ENCODE data around the gene DEXI. TPM values are rescaled to one million over a fixed set of nuclear protein-coding genes. Genes with fewer than 3 reads are reported as not detected.

The DEXI gene
- total and polyA plus RNA-seq, 9 of the 15 experiments (the other 6 are each of a cell fraction or from before 2014, with no cell fraction given): 2.9 to 40.1 (median 22.0) TPM

- ChIA-PET POLR2A (interaction anchor here (0.7 to 0.8 kb wide), 2 partner anchors 72 to 467 kb away, joined by 3 read pairs; no protein-coding TSS in a partner anchor), CTCF (ENCODE audit: low intra/inter-chr PET ratio) (no interaction called here)
- Histone ChIP-seq H3K79me2 (ENCODE audit: control insufficient read depth, insufficient read depth, low read length) (no peaks in the 10 kb centered on the region), H3K36me3 (ENCODE audit: control insufficient read depth, insufficient read depth, low read length) (no peaks in the 10 kb centered on the region), H2AFZ (ENCODE audit: low read depth, low read length) (no peak overlapping the region), H4K20me1 (replicated peaks; ENCODE audit: control insufficient read depth, insufficient read depth, low read length) (no peaks in the 10 kb centered on the region), H3K9ac (ENCODE audit: insufficient read depth in 1 of 2, low read depth in 2 of 2, low read length in 2 of 2) (no peak overlapping the region; a peak in 1 of 4 replicates), H3K9me3 (replicated peaks; ENCODE audit: control insufficient read depth, insufficient read depth, low read depth, low read length) (peaks cover 4% of the 10 kb centered on the region), H3K4me1 (replicated peaks in 1 of 2; ENCODE audit: control insufficient read depth in 2 of 2, insufficient read depth in 2 of 2, low read length in 2 of 2) (peaks cover 0 to 17% of the 10 kb centered on the region in 2 experiments; a peak in 2 of 5 replicates), H3K27ac (ENCODE audit: extremely low read depth, low read depth, low read length) (no peak overlapping the region), H3K4me3 (no peak overlapping the region), H3K9me1 (ENCODE audit: control insufficient read depth, insufficient read depth, low read length) (no peaks in the 10 kb centered on the region), H3K4me2 (ENCODE audit: insufficient read depth, low read length) (no peak overlapping the region), H3K27me3 (ENCODE audit: control insufficient read depth in 2 of 2, insufficient read depth in 2 of 2, low read length in 2 of 2) (peaks cover 48 to 56% of the 10 kb centered on the region in 2 experiments; a peak in 4 of 5 replicates)
- intact Hi-C loops (cut with micrococcal nuclease) (no loop called here), in situ Hi-C loops (cut with MboI) (no loop called here)
- FAIRE-seq (no peak), DNase-seq (ENCODE audit: extremely low read depth in 1 of 4, low spot score in 3 of 4) (no peak), ATAC-seq (no peak; the same call in 2 of the 3 replicates)
- TF ChIP-seq E2F6 (IDR thresholded peaks at IDR 0.05; ENCODE audit: borderline replicate concordance in 1 of 2, extremely low read depth in 1 of 2, insufficient read depth in 1 of 2, insufficient read length in 1 of 2, low read depth in 1 of 2, low read length in 1 of 2, poor library complexity in 1 of 2, severe bottlenecking in 1 of 2) (peak in 1 of 2 experiments; percentile 0), HCFC1 (IDR thresholded peaks at IDR 0.05; ENCODE audit: low read depth, low read length) (no peak), CBX2 (IDR thresholded peaks at IDR 0.05; ENCODE audit: insufficient read depth, low read length, poor library complexity, severe bottlenecking) (no peak), ZNF232 (CRISPR knock-in tag; IDR thresholded peaks at IDR 0.05) (no peak), ZNF507 (tag; conservative IDR thresholded peaks at IDR 0.05) (no peak), NCOA6 (IDR thresholded peaks at IDR 0.05) (no peak)
- no TSS peak for BruUV-seq (replicated peaks)
- WGBS (ENCODE audit: insufficient coverage, low coverage, missing lambda C conversion rate): 1% methylated on average over 19 of the region's 19 CpGs
These were observed 35.8 kb downstream of the DEXI start for GRCh38 chr16:10906482-10906881.

All from K562 (cell line).